Measurements from ENCODE around the gene PCSK1N. TPM values are rescaled to one million over a fixed set of nuclear protein-coding genes. Genes with fewer than 3 reads are reported as not detected.

The PCSK1N gene
- total and polyA plus RNA-seq, 9 of the 15 experiments (the other 6 are each of a cell fraction or from before 2014, with no cell fraction given), result 0.07 to 0.55 (median 0.54) TPM; not detected in 6

- TF ChIP-seq PHF8 (IDR thresholded peaks at IDR 0.05; ENCODE audit: borderline replicate concordance, low read length) (peak; percentile 60; the same call in 1 of the 2 replicates), THAP7 (CRISPR knock-in tag; IDR thresholded peaks at IDR 0.05) (peak; percentile 43; the same call in 1 of the 2 replicates), ZBTB40 (IDR thresholded peaks at IDR 0.05) (no peak), ZBTB40 (CRISPR knock-in tag; IDR thresholded peaks at IDR 0.05) (no peak)
- TF ChIP-seq, protein P1, sequence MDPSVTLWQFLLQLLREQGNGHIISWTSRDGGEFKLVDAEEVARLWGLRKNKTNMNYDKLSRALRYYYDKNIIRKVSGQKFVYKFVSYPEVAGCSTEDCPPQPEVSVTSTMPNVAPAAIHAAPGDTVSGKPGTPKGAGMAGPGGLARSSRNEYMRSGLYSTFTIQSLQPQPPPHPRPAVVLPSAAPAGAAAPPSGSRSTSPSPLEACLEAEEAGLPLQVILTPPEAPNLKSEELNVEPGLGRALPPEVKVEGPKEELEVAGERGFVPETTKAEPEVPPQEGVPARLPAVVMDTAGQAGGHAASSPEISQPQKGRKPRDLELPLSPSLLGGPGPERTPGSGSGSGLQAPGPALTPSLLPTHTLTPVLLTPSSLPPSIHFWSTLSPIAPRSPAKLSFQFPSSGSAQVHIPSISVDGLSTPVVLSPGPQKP (CRISPR knock-in tag; IDR thresholded peaks at IDR 0.05), result no peak
- TF ChIP-seq, protein P2, sequence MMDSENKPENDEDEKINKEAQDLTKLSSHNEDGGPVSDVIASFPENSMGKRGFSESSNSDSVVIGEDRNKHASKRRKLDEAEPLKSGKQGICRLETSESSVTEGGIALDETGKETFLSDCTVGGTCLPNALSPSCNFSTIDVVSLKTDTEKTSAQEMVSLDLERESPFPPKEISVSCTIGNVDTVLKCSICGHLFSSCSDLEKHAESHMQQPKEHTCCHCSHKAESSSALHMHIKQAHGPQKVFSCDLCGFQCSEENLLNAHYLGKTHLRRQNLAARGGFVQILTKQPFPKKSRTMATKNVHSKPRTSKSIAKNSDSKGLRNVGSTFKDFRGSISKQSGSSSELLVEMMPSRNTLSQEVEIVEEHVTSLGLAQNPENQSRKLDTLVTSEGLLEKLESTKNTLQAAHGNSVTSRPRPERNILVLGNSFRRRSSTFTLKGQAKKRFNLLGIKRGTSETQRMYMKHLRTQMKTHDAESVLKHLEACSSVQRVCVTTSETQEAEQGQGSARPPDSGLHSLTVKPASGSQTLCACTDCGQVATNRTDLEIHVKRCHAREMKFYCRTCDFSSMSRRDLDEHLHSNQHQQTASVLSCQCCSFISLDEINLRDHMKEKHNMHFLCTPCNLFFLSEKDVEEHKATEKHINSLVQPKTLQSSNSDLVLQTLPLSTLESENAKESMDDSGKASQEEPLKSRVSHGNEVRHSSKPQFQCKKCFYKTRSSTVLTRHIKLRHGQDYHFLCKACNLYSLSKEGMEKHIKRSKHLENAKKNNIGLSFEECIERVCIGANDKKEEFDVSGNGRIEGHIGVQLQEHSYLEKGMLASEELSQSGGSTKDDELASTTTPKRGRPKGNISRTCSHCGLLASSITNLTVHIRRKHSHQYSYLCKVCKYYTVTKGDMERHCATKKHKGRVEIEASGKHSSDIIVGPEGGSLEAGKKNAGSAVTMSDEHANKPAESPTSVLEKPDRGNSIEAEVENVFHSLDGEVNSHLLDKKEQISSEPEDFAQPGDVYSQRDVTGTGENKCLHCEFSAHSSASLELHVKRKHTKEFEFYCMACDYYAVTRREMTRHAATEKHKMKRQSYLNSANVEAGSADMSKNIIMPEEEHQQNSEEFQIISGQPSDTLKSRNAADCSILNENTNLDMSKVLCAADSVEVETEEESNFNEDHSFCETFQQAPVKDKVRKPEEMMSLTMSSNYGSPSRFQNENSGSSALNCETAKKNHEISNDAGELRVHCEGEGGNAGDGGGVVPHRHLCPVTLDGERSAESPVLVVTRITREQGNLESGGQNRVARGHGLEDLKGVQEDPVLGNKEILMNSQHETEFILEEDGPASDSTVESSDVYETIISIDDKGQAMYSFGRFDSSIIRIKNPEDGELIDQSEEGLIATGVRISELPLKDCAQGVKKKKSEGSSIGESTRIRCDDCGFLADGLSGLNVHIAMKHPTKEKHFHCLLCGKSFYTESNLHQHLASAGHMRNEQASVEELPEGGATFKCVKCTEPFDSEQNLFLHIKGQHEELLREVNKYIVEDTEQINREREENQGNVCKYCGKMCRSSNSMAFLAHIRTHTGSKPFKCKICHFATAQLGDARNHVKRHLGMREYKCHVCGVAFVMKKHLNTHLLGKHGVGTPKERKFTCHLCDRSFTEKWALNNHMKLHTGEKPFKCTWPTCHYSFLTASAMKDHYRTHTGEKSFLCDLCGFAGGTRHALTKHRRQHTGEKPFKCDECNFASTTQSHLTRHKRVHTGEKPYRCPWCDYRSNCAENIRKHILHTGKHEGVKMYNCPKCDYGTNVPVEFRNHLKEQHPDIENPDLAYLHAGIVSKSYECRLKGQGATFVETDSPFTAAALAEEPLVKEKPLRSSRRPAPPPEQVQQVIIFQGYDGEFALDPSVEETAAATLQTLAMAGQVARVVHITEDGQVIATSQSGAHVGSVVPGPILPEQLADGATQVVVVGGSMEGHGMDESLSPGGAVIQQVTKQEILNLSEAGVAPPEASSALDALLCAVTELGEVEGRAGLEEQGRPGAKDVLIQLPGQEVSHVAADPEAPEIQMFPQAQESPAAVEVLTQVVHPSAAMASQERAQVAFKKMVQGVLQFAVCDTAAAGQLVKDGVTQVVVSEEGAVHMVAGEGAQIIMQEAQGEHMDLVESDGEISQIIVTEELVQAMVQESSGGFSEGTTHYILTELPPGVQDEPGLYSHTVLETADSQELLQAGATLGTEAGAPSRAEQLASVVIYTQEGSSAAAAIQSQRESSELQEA (IDR thresholded peaks at IDR 0.05; ENCODE audit: low read depth), result no peak
Observed at GRCh38 chrX:48802089-48802904, 33.1 kb downstream of the PCSK1N start (continued).

Data from K562 (cell line).